IPS DF 4.7 (cell line): ENCODE data around the gene PHAF1.
"Not testable (repeated sequence)": the region's sequence is repeated elsewhere in the genome, so short reads cannot be mapped to it uniquely, and the experiment has no call there.

Source experiments
- DNase-seq: peaks from one replicate; pipeline ENCODE4 v3.0.0-alpha.2; 2013; ENCODE audit warnings: low spot score; ENCODE audit errors: extremely low read depth

Gene PHAF1

GRCh38 chr16:67104845-67105244 is 4.9 kb upstream of the PHAF1 start:
- DNase-seq: no peak

DNA sequence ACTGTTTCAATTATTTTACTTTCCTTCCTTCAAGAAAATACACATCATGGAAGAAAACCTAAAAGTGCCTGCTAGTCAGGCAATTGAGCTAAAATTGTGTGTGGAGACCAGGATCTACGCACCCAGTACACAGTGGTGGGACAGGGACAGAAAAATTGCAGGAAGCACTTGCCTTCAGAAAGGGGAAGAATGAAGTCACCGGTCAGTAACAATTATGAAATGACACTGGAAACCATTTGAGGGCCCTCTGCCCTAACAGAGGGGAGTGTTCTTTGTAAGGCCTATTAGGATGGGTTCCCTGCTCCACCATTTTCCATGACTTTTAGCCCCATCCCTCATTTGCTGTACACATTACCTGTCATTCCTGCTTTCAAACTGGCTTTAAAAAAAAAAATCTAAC is 4.5 kb upstream of the PHAF1 start:
- DNase-seq: no peak

GRCh38 chr16:67105881-67106280 is 3.9 kb upstream of the PHAF1 start:
- DNase-seq: no peak

DNA sequence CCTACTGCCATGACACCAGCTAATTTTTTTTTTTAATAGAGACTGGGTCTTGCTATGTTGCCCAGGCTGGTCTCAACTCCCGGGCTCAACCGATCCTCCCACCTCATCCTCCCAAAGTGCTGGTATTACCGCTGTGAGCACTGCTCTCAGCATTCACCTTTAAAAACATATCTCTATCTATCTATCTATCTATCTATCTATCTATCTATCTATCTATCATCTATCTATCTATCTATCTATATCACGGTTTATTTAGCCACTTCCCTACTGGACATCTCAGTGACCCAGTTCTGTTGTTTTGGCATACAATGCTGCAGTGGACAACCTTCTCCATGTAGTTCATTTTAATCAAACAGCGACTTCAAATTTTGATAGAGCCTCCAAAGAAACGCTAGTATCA is 1.3 kb upstream of the PHAF1 start:
- DNase-seq: no peak

DNA sequence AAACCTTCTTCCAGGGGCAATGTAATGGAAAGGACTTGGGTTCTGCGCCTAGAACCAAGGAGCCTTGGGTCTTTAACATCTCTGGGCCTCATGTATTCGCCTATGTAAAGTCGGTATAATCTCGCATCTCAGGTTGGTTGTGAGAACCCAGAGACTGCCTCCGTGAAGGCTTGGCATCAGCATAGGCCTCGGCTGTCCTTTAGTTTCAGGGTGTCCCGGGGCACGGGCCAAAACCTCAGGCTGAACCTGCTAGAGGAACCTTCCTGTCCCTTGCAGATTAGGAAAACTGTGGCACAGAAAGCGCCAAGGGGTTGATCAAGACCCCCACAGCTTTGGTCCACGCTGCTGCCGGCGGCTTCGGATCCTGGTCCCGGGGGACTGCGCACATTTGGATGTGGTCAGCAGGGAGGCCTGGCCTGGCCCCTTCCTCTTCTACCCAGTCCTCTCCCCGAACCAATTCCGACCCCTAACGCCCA is 772 bp upstream of the PHAF1 start:
- no peak for DNase-seq

DNA sequence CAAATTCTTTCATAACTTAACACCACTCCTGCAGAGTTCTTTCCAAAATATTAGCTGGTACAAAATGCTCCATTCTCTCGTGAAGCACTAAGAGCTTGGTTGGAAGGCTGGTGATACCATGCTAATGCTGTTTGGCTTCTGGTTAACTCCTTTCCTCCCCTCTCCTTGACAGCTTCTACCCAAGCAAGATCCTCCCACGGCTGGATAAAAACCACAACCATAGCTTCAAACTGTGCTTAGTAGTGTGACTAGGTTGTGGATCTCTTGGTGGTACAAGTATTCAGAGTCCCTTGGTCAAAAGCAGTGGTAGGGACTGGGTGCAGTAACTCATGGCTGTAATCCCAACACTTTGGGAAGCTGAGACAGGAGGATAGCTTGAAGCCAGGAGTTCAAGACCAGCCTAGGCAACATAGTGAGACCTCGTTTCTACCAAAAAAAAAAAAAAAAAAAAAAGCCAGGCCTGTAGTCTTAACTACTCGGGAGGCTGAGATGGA is 2.3 kb downstream of the PHAF1 start:
- DNase-seq: no peak

- no peak for DNase-seq
These were observed 3.1 kb downstream of the PHAF1 start for GRCh38 chr16:67112591-67113399.

DNA sequence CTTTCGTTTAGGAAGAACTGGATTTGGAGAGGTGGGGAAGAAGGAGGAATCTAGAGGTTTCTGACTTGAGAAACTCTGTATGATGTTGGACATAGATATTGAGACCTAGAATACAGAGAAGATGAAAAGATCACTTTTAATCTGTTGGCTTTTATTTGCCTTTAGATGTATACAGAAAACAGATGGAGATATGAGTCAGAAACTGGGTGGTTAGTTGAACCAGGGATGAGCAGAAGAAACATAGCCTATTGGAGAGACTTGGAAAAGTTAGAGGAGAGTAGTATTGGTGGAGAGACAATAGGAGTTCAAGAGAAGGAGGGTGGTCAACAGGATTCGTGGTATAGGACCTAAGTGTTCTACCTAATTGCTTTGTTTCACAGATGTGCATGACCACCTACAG is 5.1 kb downstream of the PHAF1 start:
- no peak for DNase-seq

DNA sequence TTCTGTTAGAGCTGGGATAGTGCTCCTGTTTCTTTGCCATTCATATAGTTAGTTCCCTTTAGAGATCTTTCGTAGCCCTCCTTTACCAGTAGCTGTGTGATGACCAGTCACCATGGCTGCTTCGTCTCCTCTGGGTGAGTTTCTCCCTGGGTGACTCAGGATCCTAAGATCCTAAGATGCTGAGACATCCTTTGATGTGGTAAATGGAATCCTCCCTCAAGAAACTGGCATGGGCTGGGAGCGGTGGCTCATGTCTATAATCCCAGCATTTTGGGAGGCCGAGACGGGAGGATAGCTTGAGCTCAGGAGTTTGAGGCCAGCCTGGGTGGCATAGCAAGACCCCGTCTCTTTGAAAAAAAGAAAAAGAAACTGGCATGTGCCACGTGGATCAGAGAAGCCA is 5.9 kb downstream of the PHAF1 start:
- no peak for DNase-seq

DNA sequence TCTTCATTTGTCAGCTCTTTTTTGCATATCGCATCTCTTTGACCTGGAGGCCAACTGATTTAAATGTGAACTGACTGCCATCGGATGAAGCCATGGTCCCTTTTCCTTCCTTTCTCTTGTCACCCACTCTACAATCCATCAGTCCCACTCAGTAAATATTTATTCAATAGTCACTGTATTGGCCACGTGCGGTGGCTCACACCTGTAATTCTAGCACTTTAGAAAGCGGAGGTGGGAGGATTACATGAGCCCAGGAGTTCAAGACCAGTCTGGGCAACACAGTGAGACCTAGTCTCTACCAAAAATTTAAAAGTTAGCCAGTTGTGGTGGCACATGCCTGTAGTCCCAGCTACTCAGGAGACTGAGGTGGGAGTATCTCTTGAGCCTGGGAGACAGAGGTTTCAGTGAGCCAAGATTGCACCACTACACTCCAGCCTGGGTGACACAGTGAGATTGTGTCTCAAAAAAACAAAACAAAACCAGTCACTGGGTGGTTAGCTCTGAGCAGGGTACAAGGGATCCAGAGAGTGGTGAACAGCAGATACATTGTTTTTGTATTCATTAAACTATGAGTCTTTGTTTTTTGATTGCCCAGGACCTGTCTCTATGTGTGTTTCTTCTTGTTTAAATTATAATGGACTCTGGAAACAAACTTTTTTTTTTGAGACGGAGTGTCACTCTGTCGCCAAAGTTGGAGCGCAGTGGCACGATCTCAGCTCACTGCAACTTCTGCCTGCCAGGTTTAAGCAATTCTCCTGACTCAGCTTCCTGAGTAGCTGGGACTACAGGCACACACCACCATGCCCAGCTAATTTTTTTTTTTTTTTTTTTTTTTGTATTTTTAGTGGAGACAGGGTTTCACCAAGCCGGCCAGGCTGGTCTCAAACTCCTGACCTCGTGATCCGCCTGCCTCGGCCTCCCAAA is 6.9 kb downstream of the PHAF1 start:
- no peak for DNase-seq

DNA sequence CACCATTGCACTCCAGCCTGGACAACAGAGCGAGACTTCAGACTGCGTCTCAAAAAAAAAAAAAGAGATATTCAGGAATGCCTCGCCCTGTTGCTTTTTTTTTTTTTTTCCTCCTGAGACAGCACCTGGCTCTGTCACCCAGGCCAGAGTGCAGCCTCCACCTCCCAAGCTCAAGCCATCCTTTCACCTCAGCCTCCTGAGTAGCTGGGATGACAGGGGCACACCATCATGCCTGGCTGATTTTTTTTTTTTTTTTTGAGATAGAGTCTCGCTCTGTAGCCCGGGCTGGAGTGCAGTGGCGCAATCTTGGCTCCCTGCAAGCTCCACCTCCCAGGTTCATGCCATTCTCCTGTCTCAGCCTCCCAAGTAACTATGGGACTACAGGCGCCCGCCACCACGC is 8.0 kb downstream of the PHAF1 start:
- DNase-seq: no peak

DNA sequence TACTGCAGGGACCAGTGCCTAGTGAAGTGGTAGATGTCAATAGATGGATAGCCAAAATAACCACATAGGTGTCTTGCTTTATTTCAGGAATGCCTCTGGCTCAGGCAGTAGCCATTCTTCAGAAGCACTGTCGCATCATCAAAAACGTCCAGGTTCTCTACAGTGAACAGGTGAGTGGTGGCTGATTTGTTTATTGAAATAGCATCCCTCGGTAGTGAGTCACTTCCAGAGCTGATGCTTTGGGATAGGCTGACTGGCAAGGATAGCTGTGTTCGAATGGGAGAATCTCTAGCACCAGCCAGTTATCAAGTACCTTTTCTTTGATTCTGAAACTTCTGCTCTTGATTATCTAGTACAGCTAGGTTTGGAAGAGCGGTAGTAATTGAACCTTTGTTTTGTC is 10.3 kb downstream of the PHAF1 start:
- no peak for DNase-seq

DNA sequence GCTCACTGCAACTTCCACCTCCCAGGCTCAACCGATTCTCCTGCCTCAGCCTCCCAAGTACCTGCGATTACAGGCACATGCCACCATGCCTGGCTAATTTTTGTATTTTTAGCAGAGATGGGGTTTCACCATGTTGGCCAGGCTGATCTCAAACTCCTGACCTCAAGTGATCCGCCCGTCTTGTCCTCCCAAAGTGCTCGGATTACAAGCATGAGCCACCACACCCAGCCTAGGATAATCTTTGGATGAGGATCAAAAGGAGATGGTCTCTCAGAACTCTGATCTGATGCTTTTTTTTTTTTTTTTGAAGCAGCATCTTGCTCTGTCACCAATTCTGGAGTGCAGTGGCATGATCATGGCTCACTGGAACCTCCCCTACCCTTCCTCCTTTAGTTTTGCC is 13.1 kb downstream of the PHAF1 start:
- not testable (repeated sequence) for DNase-seq

GRCh38 chr16:67128417-67128816 is 18.7 kb downstream of the PHAF1 start:
- no peak for DNase-seq

DNA sequence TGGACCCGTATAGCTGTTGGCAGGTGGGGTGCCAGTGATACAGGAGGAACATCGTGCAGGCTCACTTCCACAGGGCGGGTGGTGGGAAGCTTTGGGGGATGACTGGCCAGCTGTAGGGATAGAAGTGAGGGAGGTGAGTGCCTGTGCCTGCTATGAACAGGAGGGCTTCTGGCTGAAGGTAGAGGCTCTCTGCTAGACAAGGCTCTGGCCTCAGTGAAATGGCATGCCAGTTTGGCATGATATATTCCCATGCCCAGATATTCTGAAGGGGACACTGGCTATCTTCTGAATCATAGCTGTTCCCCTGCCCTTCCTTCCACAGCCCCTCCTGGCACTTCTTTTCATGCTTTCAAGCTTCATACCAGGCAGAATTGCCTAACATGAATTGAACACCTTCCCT is 19.1 kb downstream of the PHAF1 start:
- DNase-seq: no peak

DNA sequence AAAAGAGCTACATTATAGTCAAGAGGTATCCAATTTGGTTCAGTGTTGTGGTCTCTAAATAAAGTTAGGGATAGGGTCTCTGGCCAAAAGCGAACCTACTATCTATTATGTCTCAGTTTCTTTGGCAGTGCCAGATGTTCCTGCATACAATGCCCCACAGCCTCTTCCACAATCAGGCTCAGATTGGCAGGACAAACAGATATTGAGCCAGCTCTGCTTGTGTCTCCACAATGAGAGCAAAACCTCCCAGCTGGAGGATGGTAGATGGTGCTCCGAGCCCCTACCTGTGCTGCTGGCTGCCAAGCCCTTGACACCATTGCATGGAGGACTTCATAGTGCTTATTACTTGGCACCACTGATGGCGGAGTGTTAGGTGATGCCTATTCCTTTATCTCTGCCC is 19.7 kb downstream of the PHAF1 start:
- DNase-seq: no peak

DNA sequence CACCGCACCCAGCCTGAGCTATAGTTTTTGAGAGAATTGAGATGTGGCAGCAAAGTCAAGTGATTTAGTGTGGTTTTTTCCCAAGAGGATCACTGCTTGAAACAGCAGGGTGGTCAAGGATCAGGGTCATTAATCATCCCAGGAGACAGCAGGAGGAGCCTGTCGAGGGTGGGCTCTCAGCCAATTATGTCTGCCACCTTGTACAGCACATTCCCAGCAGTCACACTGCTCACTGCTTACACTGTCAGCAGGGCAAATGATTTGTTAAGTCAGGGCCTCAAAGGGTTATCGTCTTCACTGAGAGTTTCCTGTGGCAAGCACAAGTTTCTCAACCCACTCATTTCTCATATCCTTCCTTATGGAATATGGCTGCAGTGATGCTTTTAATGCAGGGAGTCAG is 27.9 kb downstream of the PHAF1 start:
- no peak for DNase-seq

DNA sequence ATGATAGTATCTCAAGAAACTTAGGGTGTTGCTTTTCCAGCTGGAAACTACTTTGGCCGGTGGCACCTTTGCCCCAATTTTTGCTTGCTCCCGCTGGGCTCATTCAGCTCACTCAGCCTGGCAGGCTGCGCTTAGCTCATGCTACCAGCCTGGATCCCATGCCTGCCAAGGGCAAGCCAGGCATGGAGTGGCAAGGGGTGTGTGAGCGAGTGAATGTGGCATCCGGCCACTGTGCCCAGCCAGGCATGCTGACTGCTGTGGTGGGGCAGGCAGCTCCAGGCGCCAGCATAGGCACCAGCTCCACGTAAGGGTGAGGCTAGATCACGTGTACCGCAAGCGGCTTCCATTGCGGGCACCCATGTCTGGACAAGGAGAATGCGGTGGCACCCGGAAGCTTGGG is 31.6 kb downstream of the PHAF1 start:
- no peak for DNase-seq

DNA sequence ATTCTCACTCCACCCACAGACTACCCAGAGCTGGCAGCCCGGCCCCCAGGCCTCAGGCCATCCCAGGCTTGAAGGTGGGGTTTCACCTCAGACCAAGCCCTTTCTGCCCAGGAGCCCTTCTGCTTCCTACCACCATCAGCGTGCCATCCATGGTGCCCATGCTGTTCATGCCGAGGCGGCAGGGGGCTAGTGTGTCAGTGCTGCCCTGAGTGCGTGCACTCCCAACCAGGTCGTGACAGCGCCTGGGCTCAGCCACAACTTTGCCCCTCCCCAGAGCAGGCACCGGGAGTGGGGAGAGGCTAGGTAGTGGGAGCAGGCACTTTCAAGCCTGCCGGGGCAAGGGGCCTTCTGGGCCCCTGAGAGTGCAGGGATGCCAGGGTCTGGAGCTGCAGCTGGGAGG is 32.6 kb downstream of the PHAF1 start:
- no peak for DNase-seq

DNA sequence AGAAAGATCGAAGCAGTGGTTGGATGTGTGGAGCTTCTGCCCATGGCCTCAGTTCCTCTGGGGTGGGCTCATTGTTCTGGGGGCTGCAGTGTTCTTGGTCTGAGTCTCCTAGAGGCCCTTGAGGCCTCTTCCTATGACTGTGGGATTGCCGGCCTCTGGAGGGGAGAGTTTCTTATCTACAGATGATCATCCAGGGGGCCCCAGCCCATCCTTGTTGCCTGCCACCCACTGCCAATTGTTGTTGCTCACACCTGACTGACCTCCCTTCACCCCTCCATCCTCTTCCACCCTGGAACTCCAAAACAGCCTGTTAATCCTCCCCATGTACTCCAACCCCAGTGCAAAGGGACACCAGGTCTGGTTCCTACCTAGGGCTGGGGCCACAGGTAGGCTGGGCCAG is 35.2 kb downstream of the PHAF1 start:
- no peak for DNase-seq

DNA sequence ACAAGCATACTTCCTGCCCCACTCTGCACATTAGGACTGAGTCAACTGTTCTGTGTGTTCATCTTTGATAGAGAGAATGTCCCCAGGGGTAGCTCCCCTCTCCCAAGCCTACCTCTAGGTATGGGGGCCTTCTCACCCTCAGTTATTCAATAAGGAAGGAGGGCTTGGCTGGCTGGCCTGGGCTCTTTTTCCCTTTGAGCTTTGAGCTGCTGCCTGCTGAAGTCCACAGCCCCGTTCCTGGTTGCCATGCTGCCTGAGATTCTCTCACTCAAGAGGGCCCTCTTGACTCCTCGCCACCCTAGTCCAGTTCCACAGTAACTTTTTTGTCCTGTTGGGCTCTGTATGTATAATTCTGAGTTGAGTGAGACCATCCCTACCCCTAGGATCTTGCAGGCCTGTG is 36.0 kb downstream of the PHAF1 start:
- DNase-seq: no peak
